AG04450 (cell line): Measurements from ENCODE around the gene SLC4A5. TPM values are rescaled to one million over a fixed set of nuclear protein-coding genes. Genes with fewer than 3 reads are reported as not detected.

ENCODE experiments used
- CTCF ChIA-PET: fragments of 300-600, 350-600 bp; formaldehyde crosslinking; extraction: SDS; loops from one replicate; lab custom pipeline; 2022; ENCODE audit warnings: antibody characterized with exemption, inconsistent platforms; lab: Charles Lee
- POLR2A ChIA-PET: fragments of 350-600 bp; formaldehyde crosslinking; extraction: SDS; loops from one replicate; lab custom pipeline; 2021; ENCODE audit warnings: antibody characterized with exemption, inconsistent platforms; lab: Yijun Ruan, JAX
- DNase-seq: peaks from one replicate; pipeline ENCODE4 v3.0.0-alpha.2; 2011; ENCODE audit warnings: low read depth, low spot score
- H3K27ac ChIP-seq: one replicate; pipeline ENCODE4 v1.5.1; 2012; ENCODE audit warnings: low read depth, low read length, control low read depth
- H3K27me3 ChIP-seq: one replicate; pipeline ENCODE4 v1.6.0; 2012; ENCODE audit warnings: low read length; ENCODE audit not compliant: control insufficient read depth, insufficient read depth
- H3K4me3 ChIP-seq: 2 replicates; pipeline ENCODE4 v1.5.1; 2011; ENCODE audit warnings: mild to moderate bottlenecking, low read depth, low read length, control low read depth
- H3K9me3 ChIP-seq: 2 replicates; pipeline ENCODE4 v1.5.1; 2012; ENCODE audit warnings: low read length; ENCODE audit not compliant: control insufficient read depth, insufficient read depth
- CTCF ChIP-seq: IDR thresholded peaks from 2 replicates; pipeline ENCODE4 v1.5.1; 2011; ENCODE audit warnings: low read depth, low read length, control low read depth, inconsistent platforms
- polyA plus RNA-seq: library from polyadenylated mRNA; depleted of rRNA; stranded (reverse); fragments of >200 nt; gene quantifications from 2 replicates; pipeline ENCODE4 v1.2.3, GENCODE V29; 2011

Gene SLC4A5
- polyA plus RNA-seq, 1 experiment: 0.15 TPM

GRCh38 chr2:74250189-74250631, 93.0 kb downstream of the SLC4A5 start:
- Histone ChIP-seq H3K27ac (no peak overlapping the region), H3K27me3 (peaks cover 21% of the 10 kb centered on the region), H3K9me3 (no peaks in the 10 kb centered on the region), H3K4me3 (no peak overlapping the region)
- CTCF ChIA-PET: interaction anchor here (0.6 to 4.1 kb wide), 40 partner anchors 8 to 425 kb away, joined by 3 to 74 read pairs (median 5); partner anchors contain the start of gene SLC4A5
- TF ChIP-seq CTCF: peak; percentile 77
- POLR2A ChIA-PET: no interaction called here
- DNase-seq: no peak

- Histone ChIP-seq H3K9me3 (no peaks in the 10 kb centered on the region), H3K27me3 (peaks cover 21% of the 10 kb centered on the region), H3K27ac (no peak overlapping the region), H3K4me3 (no peak overlapping the region)
- TF ChIP-seq CTCF: no peak
- ChIA-PET CTCF (interaction anchor here (0.6 to 4.1 kb wide), 41 partner anchors 8 to 425 kb away, joined by 3 to 74 read pairs (median 5); partner anchors contain the start of gene SLC4A5), POLR2A (no interaction called here)
- DNase-seq: no peak
Observed at GRCh38 chr2:74249406-74250122, 93.7 kb downstream of the SLC4A5 start.

- H3K4me3 ChIP-seq: no peak overlapping the region
- CTCF ChIA-PET: interaction anchor here (5.9 kb wide), 1 partner anchor 89 kb away, joined by 22 read pairs; no protein-coding TSS in a partner anchor
- no peaks in the 10 kb centered on the region for H3K9me3 ChIP-seq
- H3K27me3 ChIP-seq: peaks cover 12% of the 10 kb centered on the region
- DNase-seq: no peak
- no peak overlapping the region for H3K27ac ChIP-seq
- no peak for TF ChIP-seq CTCF
- POLR2A ChIA-PET: no interaction called here
Observed at GRCh38 chr2:74246496-74247195, 96.6 kb downstream of the SLC4A5 start.

- ChIA-PET CTCF (interaction anchor here (5.9 kb wide), 1 partner anchor 91 kb away, joined by 22 read pairs; no protein-coding TSS in a partner anchor), POLR2A (no interaction called here)
- H3K9me3 ChIP-seq: peaks cover 3% of the 10 kb centered on the region
- H3K27me3 ChIP-seq: peaks cover 6% of the 10 kb centered on the region
- H3K27ac ChIP-seq: no peak overlapping the region
- no peak for TF ChIP-seq CTCF
- no peak for DNase-seq
- no peak overlapping the region for H3K4me3 ChIP-seq
Observed at GRCh38 chr2:74244286-74244685, 98.9 kb downstream of the SLC4A5 start.
